CD14-positive monocyte (primary cell): ENCODE data around the gene CD34. TPM values are rescaled to one million over a fixed set of nuclear protein-coding genes. Genes with fewer than 3 reads are reported as not detected.

Source experiments
- DNase-seq, 3 donors: peaks; one replicate each; pipeline ENCODE4 v3.0.0-alpha.2; 2011 to 2022
- H2AFZ ChIP-seq: 2 replicates; pipeline ENCODE4 v1.6.0; 2012; ENCODE audit warnings: mild to moderate bottlenecking, low read depth, low read length, inconsistent platforms; ENCODE audit not compliant: insufficient read depth, poor library complexity, severe bottlenecking
- H3K27ac ChIP-seq, 2 donors: 1 replicate in 1 of 2; 2 replicates in 1 of 2; pipeline ENCODE4 v1.5.1; 2012 to 2013; ENCODE audit warnings: low read length in 2 of 2, control low read depth in 1 of 2, inconsistent platforms in 1 of 2, low read depth in 1 of 2, mild to moderate bottlenecking in 1 of 2
- H3K27me3 ChIP-seq, 2 donors: one replicate each; pipeline versions ENCODE4 v1.6.0 to v1.6.1; 2011 to 2013; ENCODE audit warnings: low read length in 2 of 2; ENCODE audit not compliant: control insufficient read depth in 2 of 2, insufficient read depth in 2 of 2
- H3K36me3 ChIP-seq, 2 donors: replicated peaks in 1 of 2; 1 replicate in 1 of 2; 2 replicates in 1 of 2; pipeline versions ENCODE4 v1.5.1 to v1.6.1; 2012 to 2013; ENCODE audit warnings: low read length in 2 of 2, control low read depth in 1 of 2, inconsistent platforms in 1 of 2, mild to moderate bottlenecking in 1 of 2; ENCODE audit not compliant: insufficient read depth in 2 of 2, control insufficient read depth in 1 of 2
- H3K4me1 ChIP-seq, 2 donors: 1 replicate in 1 of 2; 2 replicates in 1 of 2; pipeline versions ENCODE4 v1.5.1 to v1.6.1; 2012 to 2013; ENCODE audit warnings: low read length in 2 of 2, control low read depth in 1 of 2, inconsistent platforms in 1 of 2, mild to moderate bottlenecking in 1 of 2, moderate library complexity in 1 of 2; ENCODE audit not compliant: insufficient read depth in 2 of 2, control insufficient read depth in 1 of 2
- H3K4me2 ChIP-seq: replicated peaks from 2 replicates; pipeline ENCODE3; 2012; ENCODE audit warnings: low read length, moderate library complexity, mild to moderate bottlenecking; ENCODE audit not compliant: poor library complexity, severe bottlenecking; ENCODE audit errors: extremely low read depth
- H3K4me3 ChIP-seq, 3 experiments: fragments of 200-600 bp in 1 of 3; sonication (generic) in 1 of 3; replicated peaks in 1 of 3; 1 replicate in 2 of 3; 2 replicates in 1 of 3; pipeline ENCODE4 v1.5.1; 2011 to 2013; ENCODE audit warnings: low read length in 3 of 3, mild to moderate bottlenecking in 3 of 3, control low read depth in 2 of 3, low read depth in 2 of 3, inconsistent platforms in 1 of 3, moderate library complexity in 1 of 3
- H3K79me2 ChIP-seq: 2 replicates; pipeline ENCODE4 v1.6.0; 2012; ENCODE audit warnings: mild to moderate bottlenecking, control low read depth, inconsistent platforms, low read length, moderate library complexity; ENCODE audit not compliant: insufficient read depth
- H3K9ac ChIP-seq: 2 replicates; pipeline ENCODE4 v1.6.0; 2017; ENCODE audit warnings: low read length, mild to moderate bottlenecking; ENCODE audit not compliant: insufficient read depth, poor library complexity, severe bottlenecking
- H3K9me3 ChIP-seq, 2 donors: replicated peaks in 1 of 2; 1 replicate in 1 of 2; 2 replicates in 1 of 2; pipeline versions ENCODE4 v1.5.1 to v1.6.1; 2012 to 2013; ENCODE audit warnings: low read length in 2 of 2, control low read depth in 1 of 2; ENCODE audit not compliant: control insufficient read depth in 1 of 2, insufficient read depth in 1 of 2
- H4K20me1 ChIP-seq: 2 replicates; pipeline ENCODE4 v1.6.0; 2012; ENCODE audit warnings: mild to moderate bottlenecking, low read length, control low read depth, moderate library complexity; ENCODE audit not compliant: insufficient read depth
- H3K27ac Mint-ChIP-seq, 7 donors: one replicate each; pipeline ENCODE4 v1.8.0; 2020; ENCODE audit warnings: mild to moderate bottlenecking in 7 of 7, mixed read lengths in 7 of 7, moderate library complexity in 6 of 7, inconsistent platforms in 2 of 7
- H3K27me3 Mint-ChIP-seq, 3 donors: one replicate each; pipeline ENCODE4 v1.8.0; 2021 to 2022; ENCODE audit warnings: low read depth in 3 of 3, mild to moderate bottlenecking in 3 of 3, mixed read lengths in 3 of 3, moderate library complexity in 3 of 3, inconsistent platforms in 1 of 3
- H3K36me3 Mint-ChIP-seq, 2 donors: one replicate each; pipeline ENCODE4 v1.8.0; 2020; ENCODE audit warnings: mixed read lengths in 2 of 2, inconsistent platforms in 1 of 2, mild to moderate bottlenecking in 1 of 2
- H3K4me1 Mint-ChIP-seq: one replicate; pipeline ENCODE4 v1.8.0; 2020; ENCODE audit warnings: mild to moderate bottlenecking, mixed read lengths
- H3K4me3 Mint-ChIP-seq, 2 donors: one replicate each; pipeline ENCODE4 v1.8.0; 2020; ENCODE audit warnings: mild to moderate bottlenecking in 2 of 2, mixed read lengths in 2 of 2, moderate library complexity in 1 of 2
- H3K9me3 Mint-ChIP-seq, 7 donors: one replicate each; pipeline ENCODE4 v1.8.0; 2020 to 2022; ENCODE audit warnings: mixed read lengths in 7 of 7, mild to moderate bottlenecking in 6 of 7, moderate library complexity in 6 of 7, inconsistent platforms in 2 of 7
- WGBS: methylation state at CpG from one replicate; pipeline ENCODE4 v1.1.5; 2013; ENCODE audit warnings: missing lambda C conversion rate; ENCODE audit not compliant: insufficient coverage; 5-methylcytosine and 5-hydroxymethylcytosine counted together
- intact Hi-C, 2 donors: fragments of 100-400 bp; cut with micrococcal nuclease; formaldehyde crosslinking; loops; one replicate each; pipeline versions ENCODE4 v1.15.0 to v1.15.1; 2023
- polyA plus RNA-seq, 3 donors: library from polyadenylated mRNA; depleted of rRNA in 1 of 3; unstranded in 2 of 3; stranded (reverse) in 1 of 3; fragments of 300-500 nt in 2 of 3; fragments of >200 nt in 1 of 3; fragmentation: Illumina TruSeq in 2 of 3; gene quantifications; 1 replicate in 2 of 3; 2 replicates in 1 of 3; pipeline ENCODE4 v1.2.3, GENCODE V29; 2012 to 2021
- TF ChIP-seq, protein P1 (sequence below): fragments of 200-600 bp; IDR thresholded peaks from one replicate; pipeline ENCODE4 v1.8.0; 2022; ENCODE audit warnings: antibody characterized with exemption, mild to moderate bottlenecking

CD34 gene
- polyA plus RNA-seq, 3 donors = 0.03 TPM; not detected in 2

- H3K9ac ChIP-seq = no peak overlapping the region
- peaks cover 14 to 17% of the 10 kb centered on the region in 2 donors for H3K4me1 ChIP-seq
- Mint-ChIP-seq H3K27ac (no peak overlapping the region), H3K27me3 (peaks cover 5 to 10% (median 6%) of the 10 kb centered on the region in 3 donors), H3K4me3 (no peak overlapping the region), H3K9me3 (no peaks in the 10 kb centered on the region), H3K4me1 (peaks cover 25% of the 10 kb centered on the region), H3K36me3 (no peaks in the 10 kb centered on the region)
- H3K36me3 ChIP-seq = no peaks in the 10 kb centered on the region
- no peaks in the 10 kb centered on the region for H3K9me3 ChIP-seq
- no peak overlapping the region for H3K27ac ChIP-seq
- no peak overlapping the region for H2AFZ ChIP-seq
- H3K4me2 ChIP-seq = no peak overlapping the region
- 98% methylated on average over 2 of the region's 3 CpGs for WGBS
- no peaks in the 10 kb centered on the region for H4K20me1 ChIP-seq
- no peaks in the 10 kb centered on the region for H3K79me2 ChIP-seq
- TF ChIP-seq, protein P1, sequence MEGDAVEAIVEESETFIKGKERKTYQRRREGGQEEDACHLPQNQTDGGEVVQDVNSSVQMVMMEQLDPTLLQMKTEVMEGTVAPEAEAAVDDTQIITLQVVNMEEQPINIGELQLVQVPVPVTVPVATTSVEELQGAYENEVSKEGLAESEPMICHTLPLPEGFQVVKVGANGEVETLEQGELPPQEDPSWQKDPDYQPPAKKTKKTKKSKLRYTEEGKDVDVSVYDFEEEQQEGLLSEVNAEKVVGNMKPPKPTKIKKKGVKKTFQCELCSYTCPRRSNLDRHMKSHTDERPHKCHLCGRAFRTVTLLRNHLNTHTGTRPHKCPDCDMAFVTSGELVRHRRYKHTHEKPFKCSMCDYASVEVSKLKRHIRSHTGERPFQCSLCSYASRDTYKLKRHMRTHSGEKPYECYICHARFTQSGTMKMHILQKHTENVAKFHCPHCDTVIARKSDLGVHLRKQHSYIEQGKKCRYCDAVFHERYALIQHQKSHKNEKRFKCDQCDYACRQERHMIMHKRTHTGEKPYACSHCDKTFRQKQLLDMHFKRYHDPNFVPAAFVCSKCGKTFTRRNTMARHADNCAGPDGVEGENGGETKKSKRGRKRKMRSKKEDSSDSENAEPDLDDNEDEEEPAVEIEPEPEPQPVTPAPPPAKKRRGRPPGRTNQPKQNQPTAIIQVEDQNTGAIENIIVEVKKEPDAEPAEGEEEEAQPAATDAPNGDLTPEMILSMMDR = no peak
- no peak overlapping the region for H3K4me3 ChIP-seq
- intact Hi-C loops = no loop called here
- peaks cover 0 to 4% of the 10 kb centered on the region in 2 donors for H3K27me3 ChIP-seq
- DNase-seq = no peak
Observed at GRCh38 chr1:207921321-207921720, 10.4 kb upstream of the CD34 start.

- intact Hi-C loops = no loop called here
- no peak overlapping the region for H3K27ac ChIP-seq
- H2AFZ ChIP-seq = no peak overlapping the region
- H3K4me2 ChIP-seq = no peak overlapping the region
- Mint-ChIP-seq H3K9me3 (no peaks in the 10 kb centered on the region), H3K4me1 (peaks cover 25% of the 10 kb centered on the region), H3K4me3 (no peak overlapping the region), H3K36me3 (no peaks in the 10 kb centered on the region), H3K27me3 (peaks cover 5 to 10% (median 6%) of the 10 kb centered on the region in 3 donors), H3K27ac (no peak overlapping the region)
- H3K4me1 ChIP-seq = peaks cover 14 to 17% of the 10 kb centered on the region in 2 donors
- no peaks in the 10 kb centered on the region for H4K20me1 ChIP-seq
- no peaks in the 10 kb centered on the region for H3K36me3 ChIP-seq
- H3K27me3 ChIP-seq = peaks cover 0 to 4% of the 10 kb centered on the region in 2 donors
- H3K9me3 ChIP-seq = no peaks in the 10 kb centered on the region
- DNase-seq = no peak
- WGBS = no CpG with 5 or more reads among the region's 2 CpGs
- H3K4me3 ChIP-seq = no peak overlapping the region
- no peak overlapping the region for H3K9ac ChIP-seq
- H3K79me2 ChIP-seq = no peaks in the 10 kb centered on the region
- TF ChIP-seq, protein P1 = no peak
Observed at GRCh38 chr1:207920444-207921021, 9.6 kb upstream of the CD34 start.
